Brain microvascular endothelial cell (primary cell): ENCODE measurements around the gene SHANK3.

Experiments used
- DNase-seq: peaks from one replicate; pipeline ENCODE4 v3.0.0-alpha.2; 2020
- H3K27ac ChIP-seq: fragments of 250-450 bp; sonication (Bioruptor Pico); 2 replicates; pipeline ENCODE4 v1.5.1; 2020; ENCODE audit warnings: mild to moderate bottlenecking, moderate library complexity
- H3K27me3 ChIP-seq: fragments of 250-450 bp; sonication (Bioruptor Pico); replicated peaks from 2 replicates; pipeline ENCODE4 v1.5.1; 2020; ENCODE audit warnings: mild to moderate bottlenecking
- H3K36me3 ChIP-seq: fragments of 250-450 bp; sonication (Bioruptor Pico); replicated peaks from 2 replicates; pipeline ENCODE4 v1.5.1; 2020; ENCODE audit warnings: mild to moderate bottlenecking
- H3K4me3 ChIP-seq: 2 replicates; pipeline ENCODE4 v1.5.1; 2011; ENCODE audit warnings: low read depth, mild to moderate bottlenecking, control low read depth, low read length, moderate library complexity
- in situ Hi-C: cut with HindIII; loops from 2 replicates; pipeline ENCODE4 v1.10.0; 2017; ENCODE audit warnings: low sequenced_read_pairs, low pct_ligation_motif_present
- TF ChIP-seq, protein P1 (sequence below): IDR thresholded peaks from 2 replicates; pipeline ENCODE4 v1.5.1; 2011; ENCODE audit warnings: low read depth, mild to moderate bottlenecking, moderate library complexity, low read length, control low read depth, inconsistent platforms; ENCODE audit errors: missing control alignments

Gene SHANK3

GRCh38 chr22:50711446-50712340 lies 39.1 kb downstream of the SHANK3 start:
- no peaks in the 10 kb centered on the region for H3K27me3 ChIP-seq
- no peak overlapping the region for H3K4me3 ChIP-seq
- DNase-seq = no peak
- no peak overlapping the region for H3K27ac ChIP-seq
- no peaks in the 10 kb centered on the region for H3K36me3 ChIP-seq
- in situ Hi-C loops = no loop called here
- TF ChIP-seq, protein P1, sequence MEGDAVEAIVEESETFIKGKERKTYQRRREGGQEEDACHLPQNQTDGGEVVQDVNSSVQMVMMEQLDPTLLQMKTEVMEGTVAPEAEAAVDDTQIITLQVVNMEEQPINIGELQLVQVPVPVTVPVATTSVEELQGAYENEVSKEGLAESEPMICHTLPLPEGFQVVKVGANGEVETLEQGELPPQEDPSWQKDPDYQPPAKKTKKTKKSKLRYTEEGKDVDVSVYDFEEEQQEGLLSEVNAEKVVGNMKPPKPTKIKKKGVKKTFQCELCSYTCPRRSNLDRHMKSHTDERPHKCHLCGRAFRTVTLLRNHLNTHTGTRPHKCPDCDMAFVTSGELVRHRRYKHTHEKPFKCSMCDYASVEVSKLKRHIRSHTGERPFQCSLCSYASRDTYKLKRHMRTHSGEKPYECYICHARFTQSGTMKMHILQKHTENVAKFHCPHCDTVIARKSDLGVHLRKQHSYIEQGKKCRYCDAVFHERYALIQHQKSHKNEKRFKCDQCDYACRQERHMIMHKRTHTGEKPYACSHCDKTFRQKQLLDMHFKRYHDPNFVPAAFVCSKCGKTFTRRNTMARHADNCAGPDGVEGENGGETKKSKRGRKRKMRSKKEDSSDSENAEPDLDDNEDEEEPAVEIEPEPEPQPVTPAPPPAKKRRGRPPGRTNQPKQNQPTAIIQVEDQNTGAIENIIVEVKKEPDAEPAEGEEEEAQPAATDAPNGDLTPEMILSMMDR = no peak

GRCh38 chr22:50712341-50713007 lies 39.9 kb downstream of the SHANK3 start:
- no peak overlapping the region for H3K27ac ChIP-seq
- no peak for DNase-seq
- no peaks in the 10 kb centered on the region for H3K36me3 ChIP-seq
- H3K4me3 ChIP-seq = no peak overlapping the region
- H3K27me3 ChIP-seq = no peaks in the 10 kb centered on the region
- TF ChIP-seq, protein P1 = no peak
- in situ Hi-C loops = no loop called here

DNA sequence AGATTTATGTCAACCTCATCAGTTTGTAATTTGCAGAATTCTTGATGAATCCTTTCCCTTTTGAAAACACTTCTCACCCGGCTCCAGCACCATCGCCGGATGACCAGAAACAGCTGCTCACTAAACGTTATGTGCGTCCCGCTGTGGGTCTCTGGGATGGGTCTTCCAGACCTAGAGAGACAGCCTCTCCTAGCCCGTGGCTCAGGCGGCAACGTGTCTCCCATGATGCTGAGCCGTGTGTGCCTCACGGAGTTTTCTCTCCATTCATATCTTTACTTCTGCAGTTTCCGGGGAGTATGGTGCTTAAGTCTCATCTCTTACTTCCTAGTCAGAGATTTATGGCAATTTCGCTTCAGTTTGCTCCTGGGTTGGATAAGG lies 40.4 kb downstream of the SHANK3 start:
- no peak overlapping the region for H3K4me3 ChIP-seq
- TF ChIP-seq, protein P1 = no peak
- in situ Hi-C loops = no loop called here
- no peaks in the 10 kb centered on the region for H3K36me3 ChIP-seq
- DNase-seq = no peak
- H3K27ac ChIP-seq = no peak overlapping the region
- H3K27me3 ChIP-seq = no peaks in the 10 kb centered on the region

DNA sequence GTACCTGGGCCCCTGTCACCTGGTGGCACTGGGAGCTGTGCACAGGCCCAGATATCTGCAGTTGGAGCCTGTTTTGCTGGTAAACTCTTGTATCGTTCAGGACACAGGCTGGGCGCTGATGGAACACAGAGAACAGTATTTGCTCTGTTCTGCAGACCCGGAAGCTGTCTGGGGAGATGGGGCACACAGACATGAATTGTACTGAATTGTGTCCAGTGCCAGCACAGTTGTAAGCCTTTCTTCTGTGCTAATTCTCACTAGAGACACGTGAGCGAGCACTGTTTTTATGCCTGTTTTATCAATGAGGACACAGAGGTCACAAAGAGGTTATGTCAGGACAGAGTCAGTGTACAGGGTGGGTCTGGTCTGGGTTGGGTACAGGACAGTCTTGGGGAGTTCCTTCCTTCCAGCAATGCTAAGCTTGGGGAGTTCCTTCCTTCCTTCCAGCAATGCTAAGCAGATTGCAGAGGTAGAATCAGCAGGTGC lies 41.0 kb downstream of the SHANK3 start:
- TF ChIP-seq, protein P1 = no peak

GRCh38 chr22:50714150-50714549 lies 41.5 kb downstream of the SHANK3 start:
- Histone ChIP-seq H3K27me3 (peaks cover 3% of the 10 kb centered on the region), H3K36me3 (no peaks in the 10 kb centered on the region), H3K27ac (no peak overlapping the region), H3K4me3 (no peak overlapping the region)
- in situ Hi-C loops = no loop called here
- no peak for DNase-seq
- TF ChIP-seq, protein P1 = peak; percentile 3

More for the DNA sequence above, 41.0 kb downstream of the SHANK3 start:
- in situ Hi-C loops = no loop called here
- no peaks in the 10 kb centered on the region for H3K27me3 ChIP-seq
- no peak for DNase-seq
- H3K36me3 ChIP-seq = no peaks in the 10 kb centered on the region
- no peak overlapping the region for H3K27ac ChIP-seq
- H3K4me3 ChIP-seq = no peak overlapping the region
